SK-N-SH (cell line): ENCODE results near the gene LPXN. TPM values are rescaled to one million over a fixed set of nuclear protein-coding genes. Genes with fewer than 3 reads are reported as not detected.

Experiments used
- CTCF ChIA-PET: fragments of 300-600, 350-600 bp; formaldehyde crosslinking; extraction: SDS; loops from one replicate; lab custom pipeline; 2021; lab: Yijun Ruan, JAX
- POLR2A ChIA-PET: fragments of 350-600 bp; sonication (Branson Sonifier 250); formaldehyde crosslinking; extraction: SDS; loops from one replicate; lab custom pipeline; 2020; ENCODE audit warnings: antibody characterized with exemption, inconsistent platforms; lab: Yijun Ruan, JAX
- DNase-seq: peaks from one replicate; pipeline ENCODE4 v3.0.0; 2012
- H2AFZ ChIP-seq: fragments of 200-600 bp; sonication (generic); 2 replicates; pipeline ENCODE4 v1.8.1; 2016; ENCODE audit warnings: antibody characterized with exemption, mild to moderate bottlenecking, low read depth
- H3F3A ChIP-seq: fragments of 200-600 bp; sonication (generic); replicated peaks from 2 replicates; pipeline ENCODE3; 2016; ENCODE audit warnings: antibody characterized with exemption, mild to moderate bottlenecking; ENCODE audit not compliant: insufficient read depth
- H3K27ac ChIP-seq, 2 experiments: fragments of 200-500 bp in 1 of 2; fragments of 200-600 bp in 1 of 2; sonication (Bioruptor generic) in 1 of 2; sonication (generic), shearing (Covaris generic) in 1 of 2; 2 replicates each; pipeline versions ENCODE4 v1.5.1 to v1.6.1; 2014 to 2016; ENCODE audit warnings: low read depth in 2 of 2, inconsistent platforms in 1 of 2, low read length in 1 of 2, mild to moderate bottlenecking in 1 of 2, mixed read lengths in 1 of 2
- H3K27me3 ChIP-seq: fragments of 200-600 bp; sonication (generic), shearing (Covaris generic); 2 replicates; pipeline ENCODE4 v1.6.1; 2016; ENCODE audit warnings: mixed run types; ENCODE audit not compliant: insufficient read depth
- H3K36me3 ChIP-seq, 2 experiments: fragments of 200-500 bp in 1 of 2; fragments of 200-600 bp in 1 of 2; sonication (Bioruptor generic) in 1 of 2; sonication (generic) in 1 of 2; replicated peaks in 1 of 2; 2 replicates each; pipeline versions ENCODE3 to v1.5.1; 2014 to 2016; ENCODE audit warnings: low read length in 1 of 2, mild to moderate bottlenecking in 1 of 2; ENCODE audit not compliant: insufficient read depth in 2 of 2, control insufficient read depth in 1 of 2
- H3K4me1 ChIP-seq, 2 experiments: fragments of 200-500 bp in 1 of 2; fragments of 200-600 bp in 1 of 2; sonication (Bioruptor generic) in 1 of 2; sonication (generic), shearing (Covaris generic) in 1 of 2; 2 replicates each; pipeline versions ENCODE4 v1.5.1 to v1.6.1; 2014 to 2016; ENCODE audit warnings: low read depth in 1 of 2, low read length in 1 of 2, mixed run types in 1 of 2; ENCODE audit not compliant: insufficient read depth in 2 of 2, control insufficient read depth in 1 of 2
- H3K4me2 ChIP-seq: fragments of 200-600 bp; sonication (generic), shearing (Covaris generic); 2 replicates; pipeline ENCODE4 v1.6.1; 2017; ENCODE audit warnings: mixed run types
- H3K4me3 ChIP-seq, 2 experiments: fragments of 200-500 bp in 1 of 2; fragments of 200-600 bp in 1 of 2; sonication (Bioruptor generic) in 1 of 2; sonication (generic), shearing (Covaris generic) in 1 of 2; 2 replicates each; pipeline versions ENCODE4 v1.5.1 to v1.8.1; 2014 to 2016; ENCODE audit warnings: low read depth in 2 of 2, inconsistent platforms in 1 of 2, low read length in 1 of 2, mild to moderate bottlenecking in 1 of 2, mixed read lengths in 1 of 2, moderate library complexity in 1 of 2
- H3K79me2 ChIP-seq: fragments of 200-600 bp; sonication (generic); 2 replicates; pipeline ENCODE4 v1.8.1; 2017; ENCODE audit warnings: mild to moderate bottlenecking; ENCODE audit not compliant: insufficient read depth
- H3K9ac ChIP-seq: fragments of 200-600 bp; sonication (generic); 2 replicates; pipeline ENCODE4 v1.6.1; 2017; ENCODE audit warnings: mixed run types
- H3K9me2 ChIP-seq: fragments of 200-600 bp; sonication (generic); 2 replicates; pipeline ENCODE4 v1.6.1; 2017; ENCODE audit warnings: mixed run types
- H3K9me3 ChIP-seq: fragments of 200-600 bp; sonication (generic); 2 replicates; pipeline ENCODE4 v1.6.1; 2017; ENCODE audit warnings: mixed run types, mild to moderate bottlenecking, moderate library complexity
- H4K20me1 ChIP-seq: fragments of 200-600 bp; sonication (generic); 2 replicates; pipeline ENCODE4 v1.6.1; 2017; ENCODE audit warnings: mild to moderate bottlenecking, mixed run types; ENCODE audit not compliant: insufficient read depth
- CHD2 ChIP-seq: fragments of 150-350 bp; IDR thresholded peaks from 2 replicates; pipeline ENCODE4 v1.6.1; 2018; ENCODE audit warnings: low read length; ENCODE audit not compliant: partially characterized antibody
- EP300 ChIP-seq, 2 experiments: IDR thresholded peaks; 2 replicates each; pipeline versions ENCODE4 v1.4.0 to v1.6.1; 2012; ENCODE audit warnings: borderline replicate concordance in 1 of 2, low read depth in 1 of 2, low read length in 1 of 2
- EZH2phosphoT487 ChIP-seq: fragments of 200-600 bp; sonication (generic); IDR thresholded peaks from 2 replicates; pipeline ENCODE4 v1.6.1; 2017; ENCODE audit warnings: low read depth, mixed run types, mild to moderate bottlenecking, antibody characterized with exemption, moderate library complexity, borderline replicate concordance
- GABPA ChIP-seq: IDR thresholded peaks from 2 replicates; pipeline ENCODE4 v1.4.0; 2012; ENCODE audit warnings: low read depth, mild to moderate bottlenecking
- IRF3 ChIP-seq: fragments of 150-350 bp; IDR thresholded peaks from 2 replicates; pipeline ENCODE4 v1.6.1; 2016; ENCODE audit warnings: mild to moderate bottlenecking, low read depth, low read length
- MAX ChIP-seq: IDR thresholded peaks from 2 replicates; pipeline ENCODE4 v1.4.0; 2012; ENCODE audit warnings: low read depth
- MEF2A ChIP-seq: IDR thresholded peaks from 2 replicates; pipeline ENCODE4 v1.4.0; 2012; ENCODE audit warnings: low read depth, borderline replicate concordance
- MXI1 ChIP-seq: IDR thresholded peaks from 2 replicates; pipeline ENCODE4 v1.6.1; 2012; ENCODE audit warnings: mild to moderate bottlenecking, low read depth, low read length, improper control_type of control experiment
- NRF1 ChIP-seq: IDR thresholded peaks from 2 replicates; pipeline ENCODE4 v1.6.1; 2012; ENCODE audit warnings: low read depth, mild to moderate bottlenecking, low read length
- PBX3 ChIP-seq: IDR thresholded peaks from 2 replicates; pipeline ENCODE4; 2012
- REST ChIP-seq: IDR thresholded peaks from 2 replicates; pipeline ENCODE4 v1.6.1; 2012; ENCODE audit warnings: mild to moderate bottlenecking, low read depth, low read length, moderate library complexity
- RFX5 ChIP-seq: IDR thresholded peaks from 2 replicates; pipeline ENCODE4 v1.6.1; 2012; ENCODE audit warnings: mild to moderate bottlenecking, improper control_type of control experiment, low read length
- TCF12 ChIP-seq: IDR thresholded peaks from 2 replicates; pipeline ENCODE4 v1.4.0; 2012
- TEAD4 ChIP-seq: IDR thresholded peaks from 2 replicates; pipeline ENCODE4 v1.4.0; 2012; ENCODE audit warnings: mild to moderate bottlenecking, borderline replicate concordance; ENCODE audit not compliant: insufficient read depth
- YY1 ChIP-seq: IDR thresholded peaks from 2 replicates; pipeline ENCODE4 v1.4.0; 2012; ENCODE audit warnings: low read depth, mild to moderate bottlenecking
- ZBTB33 ChIP-seq: IDR thresholded peaks from 2 replicates; pipeline ENCODE4 v1.4.0; 2012; ENCODE audit warnings: low read depth, borderline replicate concordance
- WGBS: methylation state at CpG from one replicate; pipeline ENCODE4 v1.1.6; 2017; ENCODE audit warnings: low lambda C conversion rate; 5-methylcytosine and 5-hydroxymethylcytosine counted together
- polyA plus RNA-seq, 3 experiments: library from polyadenylated mRNA; depleted of rRNA; stranded (reverse); fragments of >200 nt; gene quantifications; 2 replicates each; pipeline ENCODE4 v1.2.3, GENCODE V29; 2012
- TF ChIP-seq, protein P1 (sequence below): fragments of 150-350 bp; IDR thresholded peaks from 2 replicates; pipeline ENCODE4 v1.6.1; 2017; ENCODE audit warnings: antibody characterized with exemption, low read length, low read depth, borderline replicate concordance

LPXN gene
- polyA plus RNA-seq, 1 of the 3 experiments (the other 2 are of a cell fraction): 4.4 TPM

GRCh38 chr11:58579192-58580129 is 3.8 kb upstream of the LPXN start (continued):
- TF ChIP-seq, protein P1, sequence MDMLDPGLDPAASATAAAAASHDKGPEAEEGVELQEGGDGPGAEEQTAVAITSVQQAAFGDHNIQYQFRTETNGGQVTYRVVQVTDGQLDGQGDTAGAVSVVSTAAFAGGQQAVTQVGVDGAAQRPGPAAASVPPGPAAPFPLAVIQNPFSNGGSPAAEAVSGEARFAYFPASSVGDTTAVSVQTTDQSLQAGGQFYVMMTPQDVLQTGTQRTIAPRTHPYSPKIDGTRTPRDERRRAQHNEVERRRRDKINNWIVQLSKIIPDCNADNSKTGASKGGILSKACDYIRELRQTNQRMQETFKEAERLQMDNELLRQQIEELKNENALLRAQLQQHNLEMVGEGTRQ: peak; percentile 87
- TF ChIP-seq MXI1: peak; percentile 95
- TF ChIP-seq MAX: peak; percentile 98
- TF ChIP-seq EP300 (IDR thresholded peaks at IDR 0.05; ENCODE audit: borderline replicate concordance in 1 of 2, low read depth in 1 of 2, low read length in 1 of 2): no peak
- no peak for TF ChIP-seq MEF2A
- TF ChIP-seq REST: 0 out of 2 replicates have a peak, but pooled peaks have one; percentile 30
- TF ChIP-seq TCF12: peak; percentile 55; the same call in 1 of the 2 replicates

GRCh38 chr11:58578635-58579191 is 3.1 kb upstream of the LPXN start, which contains the start of gene ZFP91:
Gene ZFP91 (plus strand): TSS chr11:58579063. CDS start chr11:58579282, 219 bp downstream.
- H3K4me1 ChIP-seq: peaks cover 15 to 55% of the 10 kb centered on the region in 2 experiments
- H3K9me3 ChIP-seq: no peaks in the 10 kb centered on the region
- CTCF ChIA-PET: interaction anchor here (1.0 to 4.1 kb wide), 3 partner anchors 11 to 44 kb away, joined by 4 to 26 read pairs (median 5); no protein-coding TSS in a partner anchor
- POLR2A ChIA-PET: interaction anchor here (0.7 kb wide), 1 partner anchor 19 kb away, joined by 3 read pairs; no protein-coding TSS in a partner anchor
- WGBS: 3% methylated on average over 34 of the region's 51 CpGs
- H3K4me3 ChIP-seq: peak within 1 kb of the TSS; percentile 90 to 97
- H3K9me2 ChIP-seq: no peaks in the 10 kb centered on the region
- H3K36me3 ChIP-seq: peaks cover 9 to 11% of the 10 kb centered on the region in 2 experiments
- peak within 1 kb of the TSS; percentile 94 for H3K4me2 ChIP-seq
- H3K79me2 ChIP-seq: peaks cover 61% of the 10 kb centered on the region
- peaks cover 46% of the 10 kb centered on the region for H3F3A ChIP-seq
- H4K20me1 ChIP-seq: peaks cover 29% of the 10 kb centered on the region
- H3K27me3 ChIP-seq: no peaks in the 10 kb centered on the region
- peak; percentile 90 for DNase-seq
- peak within 1 kb of the TSS; percentile 78 for H2AFZ ChIP-seq
- peak within 1 kb of the TSS; percentile 100 for H3K27ac ChIP-seq
- H3K9ac ChIP-seq: peak within 1 kb of the TSS; percentile 100
- TF ChIP-seq MAX (peak; percentile 47; the same call in 1 of the 2 replicates), TEAD4 (no peak), GABPA (no peak), YY1 (no peak), RFX5 (0 out of 2 replicates have a peak, but pooled peaks have one; percentile 7), IRF3 (peak; percentile 35; the same call in 1 of the 2 replicates), MXI1 (no peak), NRF1 (peak; percentile 67), ZBTB33 (peak; percentile 98), CHD2 (peak; percentile 99), PBX3 (peak; percentile 89), EZH2phosphoT487 (no peak)
